Testis (tissue), 2 donors: ENCODE results near the gene TOM1L2.

ENCODE experiments used
- CTCF ChIP-seq, 3 experiments: fragments of 450-650 bp in 2 of 3; fragments of 200-600 bp in 1 of 3; sonication (generic) in 1 of 3; IDR thresholded peaks; one replicate each; pipeline ENCODE4 v1.5.1; 2016 to 2019; ENCODE audit warnings: antibody characterized with exemption in 3 of 3, mild to moderate bottlenecking in 2 of 3, moderate library complexity in 1 of 3
- POLR2A ChIP-seq: fragments of 450-650 bp; IDR thresholded peaks from one replicate; pipeline ENCODE4 v1.6.1; 2017; ENCODE audit warnings: antibody characterized with exemption, mild to moderate bottlenecking, moderate library complexity

GRCh38 chr17:18020971-18021370, 48.8 kb upstream of the TOM1L2 start:
- TF ChIP-seq CTCF (IDR thresholded peaks at IDR 0.05) (no peak), POLR2A (no peak)
